ENCODE results near the gene SAFB.

- no peak for TF ChIP-seq CTCF (IDR thresholded peaks at IDR 0.05)
- TF ChIP-seq POLR2A (IDR thresholded peaks at IDR 0.05) = no peak
These were observed 31.4 kb upstream of the SAFB start for GRCh38 chr19:5591476-5591875.
